Osteocyte (in vitro differentiated cells): Measurements from ENCODE around the gene ANKRD39. TPM values are rescaled to one million over a fixed set of nuclear protein-coding genes. Genes with fewer than 3 reads are reported as not detected.

Source experiments
- DNase-seq: peaks from one replicate; pipeline ENCODE4 v3.0.0; 2021; ENCODE audit warnings: mixed read lengths; ENCODE audit not compliant: unreplicated experiment; ENCODE audit errors: extremely low spot score
- H3K27ac Mint-ChIP-seq: one replicate; pipeline ENCODE4 v1.8.0; 2021; ENCODE audit warnings: mild to moderate bottlenecking, mixed read lengths; ENCODE audit not compliant: unreplicated experiment
- H3K27me3 Mint-ChIP-seq: one replicate; pipeline ENCODE4 v1.8.0; 2021; ENCODE audit warnings: mixed read lengths; ENCODE audit not compliant: unreplicated experiment
- H3K36me3 Mint-ChIP-seq: one replicate; pipeline ENCODE4 v1.8.0; 2021; ENCODE audit warnings: mixed read lengths; ENCODE audit not compliant: unreplicated experiment
- H3K4me1 Mint-ChIP-seq: one replicate; pipeline ENCODE4 v1.8.0; 2021; ENCODE audit warnings: mixed read lengths; ENCODE audit not compliant: unreplicated experiment
- H3K4me3 Mint-ChIP-seq: one replicate; pipeline ENCODE4 v1.8.0; 2021; ENCODE audit warnings: mild to moderate bottlenecking, moderate library complexity, mixed read lengths; ENCODE audit not compliant: unreplicated experiment
- H3K9me3 Mint-ChIP-seq: one replicate; pipeline ENCODE4 v1.8.0; 2021; ENCODE audit warnings: mixed read lengths; ENCODE audit not compliant: unreplicated experiment
- CTCF ChIP-seq: fragments of 200-600 bp; sonication (generic); IDR thresholded peaks from 2 replicates; pipeline ENCODE4 v1.5.0; 2021; ENCODE audit warnings: antibody characterized with exemption, mild to moderate bottlenecking, moderate library complexity
- total RNA-seq: library from RNA; stranded (reverse); gene quantifications from 2 replicates; pipeline ENCODE4 v1.2.1, GENCODE V29; 2021

The ANKRD39 gene
- total RNA-seq, 1 donor from 2014 or later: 12.4 TPM

GRCh38 chr2:96816127-96816835 is 41.5 kb downstream of the ANKRD39 start, which contains the start of gene CNNM3:
Gene CNNM3 (plus strand): TSS chr2:96816268. CDS start chr2:96816278, 10 bp downstream.
- peaks cover 17% of the 10 kb centered on the region for H3K36me3 Mint-ChIP-seq
- peak within 1 kb of the TSS; percentile 85 for H3K4me3 Mint-ChIP-seq
- peaks cover 29% of the 10 kb centered on the region for H3K4me1 Mint-ChIP-seq
- no peaks in the 10 kb centered on the region for H3K27me3 Mint-ChIP-seq
- peak; percentile 81 for TF ChIP-seq CTCF
- DNase-seq: peak; percentile 98
- peak within 1 kb of the TSS; percentile 88 for H3K27ac Mint-ChIP-seq
- no peaks in the 10 kb centered on the region for H3K9me3 Mint-ChIP-seq

- peak overlapping the region; percentile 88 for H3K27ac Mint-ChIP-seq
- H3K27me3 Mint-ChIP-seq: no peaks in the 10 kb centered on the region
- peak overlapping the region; percentile 85 for H3K4me3 Mint-ChIP-seq
- peaks cover 29% of the 10 kb centered on the region for H3K4me1 Mint-ChIP-seq
- DNase-seq: no peak
- no peaks in the 10 kb centered on the region for H3K9me3 Mint-ChIP-seq
- no peak for TF ChIP-seq CTCF
- H3K36me3 Mint-ChIP-seq: peaks cover 14% of the 10 kb centered on the region
These were observed 42.3 kb downstream of the ANKRD39 start for GRCh38 chr2:96815326-96816126.

- Mint-ChIP-seq H3K27me3 (no peaks in the 10 kb centered on the region), H3K4me1 (peaks cover 22% of the 10 kb centered on the region), H3K36me3 (no peaks in the 10 kb centered on the region), H3K9me3 (no peaks in the 10 kb centered on the region), H3K27ac (no peak overlapping the region), H3K4me3 (no peak overlapping the region)
- no peak for TF ChIP-seq CTCF
- DNase-seq: no peak
These were observed 44.2 kb downstream of the ANKRD39 start for GRCh38 chr2:96813656-96814055.

- H3K27me3 Mint-ChIP-seq: no peaks in the 10 kb centered on the region
- H3K4me3 Mint-ChIP-seq: no peak overlapping the region
- no peak overlapping the region for H3K27ac Mint-ChIP-seq
- H3K36me3 Mint-ChIP-seq: no peaks in the 10 kb centered on the region
- no peaks in the 10 kb centered on the region for H3K9me3 Mint-ChIP-seq
- no peak for DNase-seq
- no peak for TF ChIP-seq CTCF
- H3K4me1 Mint-ChIP-seq: peaks cover 9% of the 10 kb centered on the region
These were observed 45.9 kb downstream of the ANKRD39 start for GRCh38 chr2:96811917-96812316.

GRCh38 chr2:96810783-96811192 is 47.0 kb downstream of the ANKRD39 start:
- DNase-seq: no peak
- no peak overlapping the region for H3K27ac Mint-ChIP-seq
- TF ChIP-seq CTCF: no peak
- no peaks in the 10 kb centered on the region for H3K9me3 Mint-ChIP-seq
- no peaks in the 10 kb centered on the region for H3K36me3 Mint-ChIP-seq
- no peaks in the 10 kb centered on the region for H3K27me3 Mint-ChIP-seq
- H3K4me1 Mint-ChIP-seq: peaks cover 9% of the 10 kb centered on the region
- H3K4me3 Mint-ChIP-seq: no peak overlapping the region
